Measurements from ENCODE around the gene U2AF1. TPM values are rescaled to one million over a fixed set of nuclear protein-coding genes. Genes with fewer than 3 reads are reported as not detected.
"Not testable (repeated sequence)": the region's sequence is repeated elsewhere in the genome, so short reads cannot be mapped to it uniquely, and the experiment has no call there.

The U2AF1 gene
- total RNA-seq, 2 experiments from 2014 or later = 38.5 to 50.5 TPM

DNA sequence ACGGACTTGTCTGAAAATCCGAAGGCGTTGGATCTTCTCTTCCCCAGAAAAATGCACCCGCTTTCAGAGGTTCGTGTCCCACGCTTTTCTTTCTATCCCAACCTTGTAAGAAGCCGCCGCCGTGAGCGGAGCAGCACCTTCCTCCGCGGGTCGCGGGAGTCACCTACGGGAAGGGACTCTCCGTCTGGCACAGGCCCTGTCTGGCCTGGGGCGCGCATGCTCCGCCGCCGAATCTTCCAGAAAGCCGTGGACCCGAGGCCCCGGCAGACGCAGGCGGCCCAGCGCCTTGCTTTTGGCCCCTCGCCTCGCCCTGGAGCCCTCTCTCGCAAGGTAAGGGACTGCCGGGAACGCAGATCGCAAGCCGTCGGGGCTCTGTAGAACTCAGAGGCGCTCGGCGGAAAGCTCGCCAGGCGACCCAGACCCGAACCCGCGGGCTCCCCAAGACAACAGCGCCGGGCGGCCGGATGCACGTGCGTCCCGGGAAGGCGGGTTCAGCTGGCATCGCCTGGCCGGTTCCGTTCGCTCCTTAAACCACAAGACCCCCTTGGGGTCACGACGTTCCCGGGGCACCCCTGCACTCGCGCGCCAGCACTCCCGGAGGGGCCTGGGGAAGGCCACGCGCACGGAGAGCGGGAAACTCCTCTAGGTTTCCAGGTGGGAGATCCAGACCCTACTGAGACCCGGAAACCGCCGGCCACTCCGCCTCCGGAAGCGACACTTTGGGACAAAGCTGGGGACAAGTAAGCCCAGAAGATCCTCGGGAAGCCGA lies 32.8 kb downstream of the U2AF1 start:
- H3K9me3 Mint-ChIP-seq; POLR2A ChIA-PET; H3K27me3 Mint-ChIP-seq; H3K36me3 Mint-ChIP-seq; intact Hi-C loops (cut with micrococcal nuclease); DNase-seq; H3K27ac Mint-ChIP-seq; CTCF ChIA-PET; H3K4me3 Mint-ChIP-seq; H3K4me1 Mint-ChIP-seq (ENCODE audit: low read depth): not testable (repeated sequence)

DNA sequence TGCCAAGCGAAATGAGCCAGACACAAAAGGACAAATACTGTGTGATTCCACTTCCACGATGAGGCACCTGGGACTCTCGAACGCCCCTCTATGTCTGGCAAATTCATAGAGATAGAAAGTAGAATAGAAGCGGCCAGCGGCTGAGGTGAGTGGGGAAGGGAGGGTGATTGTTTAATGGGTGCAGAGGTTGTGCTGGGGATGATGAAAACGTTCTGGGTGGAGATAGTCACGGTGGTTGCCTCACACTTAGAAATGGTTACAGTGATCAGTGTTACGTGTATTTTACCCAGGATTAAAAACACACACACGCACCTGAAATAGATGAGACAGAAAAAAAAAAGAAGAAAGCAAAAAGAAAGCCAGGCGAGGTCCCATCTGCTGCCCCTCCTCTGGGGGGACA lies 34.6 kb downstream of the U2AF1 start:
- H3K4me1 Mint-ChIP-seq (ENCODE audit: low read depth); CTCF ChIA-PET; H3K36me3 Mint-ChIP-seq; POLR2A ChIA-PET; H3K9me3 Mint-ChIP-seq; H3K27ac Mint-ChIP-seq; H3K27me3 Mint-ChIP-seq; intact Hi-C loops (cut with micrococcal nuclease); DNase-seq; H3K4me3 Mint-ChIP-seq: not testable (repeated sequence)

- POLR2A ChIA-PET; H3K27me3 Mint-ChIP-seq; CTCF ChIA-PET; intact Hi-C loops (cut with micrococcal nuclease); H3K9me3 Mint-ChIP-seq; H3K4me1 Mint-ChIP-seq (ENCODE audit: low read depth); H3K36me3 Mint-ChIP-seq; H3K4me3 Mint-ChIP-seq; DNase-seq; H3K27ac Mint-ChIP-seq: not testable (repeated sequence)
These were observed 37.7 kb downstream of the U2AF1 start for GRCh38 chr21:43069682-43070081.

DNA sequence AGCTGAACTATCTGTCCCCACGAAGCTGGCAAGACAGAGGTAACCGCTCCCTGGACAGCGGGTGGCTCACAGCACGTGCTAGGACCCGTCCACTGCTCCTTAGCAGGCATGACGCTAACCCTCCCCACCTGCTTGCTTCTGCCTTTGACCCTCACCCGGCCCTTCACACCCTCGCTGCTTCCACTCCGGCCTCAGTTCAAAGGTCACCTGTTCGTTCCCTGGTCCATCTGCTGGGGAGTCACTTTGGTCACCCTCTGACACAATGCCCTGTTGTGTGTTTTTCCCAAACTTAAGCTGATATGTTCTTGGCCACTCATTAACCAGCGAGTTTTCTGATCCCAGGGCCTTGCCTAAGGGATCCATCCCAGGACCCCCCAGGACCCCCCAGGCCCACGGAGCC lies 39.3 kb downstream of the U2AF1 start:
- H3K36me3 Mint-ChIP-seq; H3K4me1 Mint-ChIP-seq (ENCODE audit: low read depth); H3K27ac Mint-ChIP-seq; H3K27me3 Mint-ChIP-seq; POLR2A ChIA-PET; intact Hi-C loops (cut with micrococcal nuclease); H3K4me3 Mint-ChIP-seq; DNase-seq; CTCF ChIA-PET; H3K9me3 Mint-ChIP-seq: not testable (repeated sequence)

DNA sequence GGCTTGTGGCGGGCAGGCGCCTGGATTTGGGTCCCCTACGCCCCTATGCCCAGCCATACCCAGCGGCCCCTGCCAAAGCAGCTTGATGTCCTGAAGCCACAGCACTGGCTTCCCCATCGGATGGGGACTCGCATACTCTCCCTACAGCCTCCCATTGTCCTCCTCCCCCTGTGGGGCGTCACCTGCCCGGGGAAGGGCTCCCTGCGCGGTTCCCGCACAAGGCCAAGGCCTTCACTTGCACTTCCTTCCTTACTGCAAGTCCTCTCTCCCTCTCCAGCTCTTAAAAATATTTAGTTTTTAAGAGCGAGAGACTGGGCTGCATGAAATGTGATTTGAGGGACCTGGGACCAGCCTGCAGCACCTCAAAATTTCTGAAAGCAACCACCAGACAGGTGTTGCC lies 40.7 kb downstream of the U2AF1 start:
- H3K4me3 Mint-ChIP-seq; DNase-seq; POLR2A ChIA-PET; H3K9me3 Mint-ChIP-seq; H3K27ac Mint-ChIP-seq; H3K27me3 Mint-ChIP-seq; H3K36me3 Mint-ChIP-seq; intact Hi-C loops (cut with micrococcal nuclease); H3K4me1 Mint-ChIP-seq (ENCODE audit: low read depth); CTCF ChIA-PET: not testable (repeated sequence)

DNA sequence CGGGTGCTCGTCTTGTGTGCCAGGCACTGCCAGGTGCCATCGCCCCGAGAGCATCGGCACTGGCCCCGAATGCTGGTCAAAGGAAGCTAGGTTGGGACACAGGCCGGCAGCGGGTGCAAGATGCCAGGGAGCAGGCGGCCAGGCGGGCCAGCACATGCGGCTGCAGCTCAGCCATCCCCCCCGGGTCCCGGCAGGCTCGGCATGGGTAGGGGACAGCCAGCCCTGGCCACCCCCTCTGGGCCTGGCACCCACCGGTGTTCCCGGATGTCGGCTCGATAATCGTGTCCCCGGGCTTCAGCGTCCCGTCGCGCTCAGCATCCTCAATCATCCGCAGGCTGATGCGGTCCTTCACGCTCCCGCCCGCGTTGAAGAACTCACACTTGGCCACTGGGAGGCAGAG lies 41.4 kb downstream of the U2AF1 start:
- not testable (repeated sequence) for H3K9me3 Mint-ChIP-seq

DNA sequence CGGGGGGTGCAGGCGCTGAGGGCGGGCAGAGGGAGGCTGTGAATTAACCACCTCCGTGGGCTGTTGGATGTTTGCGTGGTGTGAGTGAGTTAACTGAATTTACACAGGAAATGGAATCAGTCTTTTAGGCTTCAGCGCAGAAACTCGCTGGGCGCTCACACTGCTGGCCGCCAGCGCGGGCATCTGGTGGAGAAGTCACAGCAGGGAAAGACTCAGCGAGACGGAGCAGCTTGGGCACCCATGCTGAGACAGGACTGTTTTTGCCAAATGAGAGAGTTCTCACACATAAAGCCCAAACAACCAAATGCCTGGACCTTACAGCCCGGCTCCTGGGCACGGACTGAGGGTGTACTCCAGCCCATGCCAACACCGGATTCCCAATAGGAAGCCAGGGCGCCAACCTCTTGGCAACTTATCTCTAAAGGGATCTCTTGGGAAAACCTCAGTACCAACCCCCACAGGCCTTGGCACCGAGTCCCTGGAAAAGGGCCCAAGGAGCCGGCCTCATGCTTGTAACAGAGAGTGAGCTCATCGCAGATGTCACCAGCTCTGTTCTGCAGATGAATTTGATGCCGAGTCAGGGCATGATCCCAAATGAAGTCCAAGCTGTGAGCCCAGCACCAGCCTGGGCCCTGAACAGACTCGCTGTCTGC lies 43.0 kb downstream of the U2AF1 start:
- CTCF ChIA-PET; DNase-seq; H3K4me1 Mint-ChIP-seq (ENCODE audit: low read depth); POLR2A ChIA-PET; H3K9me3 Mint-ChIP-seq; H3K27me3 Mint-ChIP-seq; H3K27ac Mint-ChIP-seq; H3K4me3 Mint-ChIP-seq; H3K36me3 Mint-ChIP-seq; intact Hi-C loops (cut with micrococcal nuclease): not testable (repeated sequence)

More for the DNA sequence above, 41.4 kb downstream of the U2AF1 start:
- H3K36me3 Mint-ChIP-seq; H3K27ac Mint-ChIP-seq; H3K27me3 Mint-ChIP-seq; DNase-seq; H3K4me3 Mint-ChIP-seq; H3K4me1 Mint-ChIP-seq (ENCODE audit: low read depth); intact Hi-C loops (cut with micrococcal nuclease); POLR2A ChIA-PET; CTCF ChIA-PET: not testable (repeated sequence)

GRCh38 chr21:43062955-43063664 lies 44.3 kb downstream of the U2AF1 start:
- DNase-seq; H3K4me3 Mint-ChIP-seq; H3K36me3 Mint-ChIP-seq; intact Hi-C loops (cut with micrococcal nuclease); POLR2A ChIA-PET; H3K9me3 Mint-ChIP-seq; CTCF ChIA-PET; H3K4me1 Mint-ChIP-seq (ENCODE audit: low read depth); H3K27ac Mint-ChIP-seq; H3K27me3 Mint-ChIP-seq: not testable (repeated sequence)

DNA sequence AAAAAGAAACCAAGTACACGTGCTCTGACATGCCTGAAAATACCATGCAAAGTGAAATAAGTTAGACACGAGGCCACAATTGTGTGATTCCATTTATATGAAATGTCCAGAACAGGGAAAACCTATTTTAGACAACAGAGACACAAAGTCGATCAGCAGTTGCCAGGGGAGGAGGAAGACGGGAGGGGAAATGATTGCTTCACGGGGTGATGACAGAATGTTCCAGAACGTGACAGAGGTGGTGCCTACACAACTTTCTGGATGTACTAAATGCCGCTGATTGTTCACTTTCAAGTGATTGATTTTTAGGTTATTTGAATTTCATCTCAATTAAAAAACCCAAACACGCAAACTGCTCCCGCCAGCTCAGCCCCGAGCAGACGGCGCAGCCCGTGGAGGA lies 54.3 kb downstream of the U2AF1 start:
- CTCF ChIA-PET; DNase-seq; intact Hi-C loops (cut with micrococcal nuclease); H3K4me1 Mint-ChIP-seq (ENCODE audit: low read depth); POLR2A ChIA-PET; H3K4me3 Mint-ChIP-seq; H3K27ac Mint-ChIP-seq; H3K36me3 Mint-ChIP-seq; H3K27me3 Mint-ChIP-seq; H3K9me3 Mint-ChIP-seq: not testable (repeated sequence)

GRCh38 chr21:43045876-43046821 lies 61.2 kb downstream of the U2AF1 start:
- CTCF ChIA-PET; H3K4me3 Mint-ChIP-seq; H3K4me1 Mint-ChIP-seq (ENCODE audit: low read depth); H3K27me3 Mint-ChIP-seq; H3K27ac Mint-ChIP-seq; H3K36me3 Mint-ChIP-seq; intact Hi-C loops (cut with micrococcal nuclease); H3K9me3 Mint-ChIP-seq; POLR2A ChIA-PET: not testable (repeated sequence)
- peak; percentile 31 for DNase-seq

GRCh38 chr21:43045165-43045875 lies 62.0 kb downstream of the U2AF1 start:
- H3K4me3 Mint-ChIP-seq; H3K9me3 Mint-ChIP-seq; POLR2A ChIA-PET; H3K4me1 Mint-ChIP-seq (ENCODE audit: low read depth); intact Hi-C loops (cut with micrococcal nuclease); CTCF ChIA-PET; H3K27me3 Mint-ChIP-seq; H3K36me3 Mint-ChIP-seq: not testable (repeated sequence)
- peak overlapping the region; percentile 75 for H3K27ac Mint-ChIP-seq
- DNase-seq = peak; percentile 11

DNA sequence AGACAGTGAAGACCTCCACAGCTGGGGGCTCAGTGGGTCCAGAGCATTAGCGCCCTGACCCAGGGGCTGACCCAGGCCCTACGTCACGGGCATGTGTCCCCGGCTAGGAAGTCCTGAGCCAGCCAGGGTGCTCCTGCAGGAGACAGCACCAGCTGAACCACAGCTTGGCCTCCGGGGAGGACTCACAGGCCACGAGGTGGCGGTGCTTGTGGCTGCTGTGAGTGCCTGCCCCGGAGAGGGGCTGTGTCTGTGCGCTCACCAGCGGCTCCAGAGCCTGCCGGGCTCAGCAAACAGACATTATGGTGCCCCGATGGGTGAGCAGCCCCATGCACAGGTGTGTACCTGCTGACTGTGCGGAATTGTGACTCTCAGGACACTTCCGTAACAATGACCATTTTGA lies 62.8 kb downstream of the U2AF1 start:
- H3K4me1 Mint-ChIP-seq (ENCODE audit: low read depth); DNase-seq; H3K27ac Mint-ChIP-seq; CTCF ChIA-PET; H3K4me3 Mint-ChIP-seq; intact Hi-C loops (cut with micrococcal nuclease); H3K36me3 Mint-ChIP-seq; H3K9me3 Mint-ChIP-seq; H3K27me3 Mint-ChIP-seq; POLR2A ChIA-PET: not testable (repeated sequence)

Data from activated CD4-positive, alpha-beta memory T cell treated with anti-CD3 and anti-CD28 coated beads for 36 hours (primary cell).